Ectodermal cell (in vitro differentiated cells): ENCODE results near the gene RTN4RL1.

Source experiments
- H3K27ac ChIP-seq: 2 replicates; pipeline ENCODE4 v1.7.0; 2013; ENCODE audit warnings: mild to moderate bottlenecking, low read depth, low read length; ENCODE audit not compliant: insufficient read depth, poor library complexity, severe bottlenecking
- H3K27me3 ChIP-seq: 2 replicates; pipeline ENCODE4 v1.7.0; 2013; ENCODE audit warnings: mild to moderate bottlenecking, low read length; ENCODE audit not compliant: insufficient read depth, control insufficient read depth, poor library complexity, severe bottlenecking
- H3K36me3 ChIP-seq: one replicate; pipeline ENCODE4 v1.7.0; 2013; ENCODE audit warnings: low read length; ENCODE audit not compliant: control insufficient read depth, insufficient read depth
- H3K4me1 ChIP-seq: one replicate; pipeline ENCODE4 v1.7.0; 2013; ENCODE audit warnings: low read length; ENCODE audit not compliant: control insufficient read depth, insufficient read depth
- H3K4me3 ChIP-seq: 2 replicates; pipeline ENCODE4 v1.7.0; 2013; ENCODE audit warnings: low read depth, low read length, control low read depth; ENCODE audit not compliant: insufficient read depth
- H3K9me3 ChIP-seq: 2 replicates; pipeline ENCODE4 v1.7.0; 2013; ENCODE audit warnings: mild to moderate bottlenecking, low read length, moderate library complexity; ENCODE audit not compliant: control insufficient read depth
- WGBS, 2 experiments: methylation state at CpG; one replicate each; pipeline ENCODE4 v1.1.7; 2013; ENCODE audit warnings: missing lambda C conversion rate in 2 of 2; 5-methylcytosine and 5-hydroxymethylcytosine counted together

Gene RTN4RL1

GRCh38 chr17:1959871-1960544 lies 65.1 kb downstream of the RTN4RL1 start:
- Histone ChIP-seq H3K9me3 (no peaks in the 10 kb centered on the region), H3K27ac (no peak overlapping the region), H3K27me3 (no peaks in the 10 kb centered on the region), H3K4me3 (no peak overlapping the region), H3K36me3 (no peaks in the 10 kb centered on the region), H3K4me1 (peaks cover 11% of the 10 kb centered on the region)
- 73 to 75% methylated on average over 18 of the region's 18 CpGs for WGBS, 2 experiments

GRCh38 chr17:1958134-1958881 lies 66.8 kb downstream of the RTN4RL1 start:
- 89% methylated on average over 21 of the region's 21 CpGs for WGBS, 2 experiments
- Histone ChIP-seq H3K9me3 (no peaks in the 10 kb centered on the region), H3K27me3 (no peaks in the 10 kb centered on the region), H3K4me1 (peaks cover 11% of the 10 kb centered on the region), H3K4me3 (no peak overlapping the region), H3K36me3 (no peaks in the 10 kb centered on the region), H3K27ac (no peak overlapping the region)

GRCh38 chr17:1957037-1957436 lies 68.1 kb downstream of the RTN4RL1 start:
- H3K9me3 ChIP-seq: no peaks in the 10 kb centered on the region
- H3K36me3 ChIP-seq: no peaks in the 10 kb centered on the region
- H3K4me3 ChIP-seq: no peak overlapping the region
- no peaks in the 10 kb centered on the region for H3K27me3 ChIP-seq
- H3K4me1 ChIP-seq: peaks cover 11% of the 10 kb centered on the region
- 82 to 83% methylated on average over 6 of the region's 6 CpGs for WGBS, 2 experiments
- H3K27ac ChIP-seq: no peak overlapping the region

DNA sequence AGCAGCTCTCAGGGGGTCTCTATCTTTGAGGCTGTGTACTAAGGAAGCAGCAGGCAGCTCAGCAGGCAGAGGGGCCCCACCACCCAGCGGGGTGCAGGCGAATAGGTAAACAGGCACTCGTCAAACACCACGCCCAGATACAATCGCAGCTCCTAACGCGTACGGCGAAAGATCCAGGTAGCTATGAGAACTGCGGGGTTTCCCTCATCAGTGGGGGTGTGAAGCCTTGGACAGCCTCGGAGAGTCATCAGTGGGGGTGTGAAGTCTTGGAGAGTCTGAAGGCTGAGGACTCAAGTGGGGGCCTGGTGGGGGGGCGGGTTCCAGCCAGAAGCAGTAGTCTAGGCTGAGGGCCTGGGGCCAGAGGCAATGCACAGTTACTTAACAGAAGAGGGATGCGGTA lies 69.0 kb downstream of the RTN4RL1 start:
- no peak overlapping the region for H3K4me3 ChIP-seq
- 38 to 42% methylated on average over 13 of the region's 13 CpGs for WGBS, 2 experiments
- H3K27ac ChIP-seq: no peak overlapping the region
- peaks cover 11% of the 10 kb centered on the region for H3K4me1 ChIP-seq
- no peaks in the 10 kb centered on the region for H3K27me3 ChIP-seq
- no peaks in the 10 kb centered on the region for H3K9me3 ChIP-seq
- H3K36me3 ChIP-seq: no peaks in the 10 kb centered on the region

DNA sequence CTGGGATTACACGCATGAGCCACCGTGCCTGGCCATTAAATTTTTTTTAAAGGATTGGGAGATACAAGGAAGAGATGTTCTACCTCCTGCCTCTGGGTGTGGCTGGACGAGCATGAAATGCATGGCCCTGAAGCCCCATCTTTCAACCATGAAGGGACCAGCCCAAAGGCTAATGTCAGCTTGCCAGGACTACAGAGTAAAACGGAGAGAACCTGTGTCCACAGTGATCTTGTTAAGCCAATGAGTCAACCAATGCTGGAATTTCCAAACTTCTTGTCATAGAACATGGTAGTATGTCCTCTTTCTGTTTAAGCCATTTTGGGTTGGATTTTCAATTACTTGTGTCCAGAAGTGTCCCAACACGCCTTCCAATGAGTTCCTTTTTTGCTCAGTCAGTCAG lies 71.3 kb downstream of the RTN4RL1 start:
- Histone ChIP-seq H3K4me1 (no peaks in the 10 kb centered on the region), H3K27ac (no peak overlapping the region), H3K9me3 (no peaks in the 10 kb centered on the region), H3K27me3 (no peaks in the 10 kb centered on the region), H3K4me3 (no peak overlapping the region), H3K36me3 (no peaks in the 10 kb centered on the region)
- WGBS, 2 experiments: 85 to 91% methylated on average over 5 of the region's 5 CpGs

DNA sequence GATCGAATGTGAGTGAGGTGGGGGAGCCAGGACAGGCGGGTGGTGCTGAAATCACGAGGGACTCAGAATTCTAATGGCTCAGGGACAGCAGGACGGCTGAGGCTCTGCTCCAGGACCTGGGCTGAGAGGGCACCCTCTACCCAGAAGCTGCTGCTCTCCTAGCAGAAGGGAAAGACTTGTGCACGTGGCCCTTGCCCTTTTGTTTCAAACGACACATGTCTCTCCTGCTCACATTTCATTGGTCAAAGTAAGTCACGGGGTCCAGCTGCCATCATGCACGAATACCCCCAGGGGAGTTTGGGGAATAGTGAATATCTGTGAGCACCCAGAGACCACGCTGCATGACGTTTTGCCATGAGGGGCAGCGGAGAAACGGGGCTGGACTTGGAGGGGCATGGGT lies 73.2 kb downstream of the RTN4RL1 start:
- H3K9me3 ChIP-seq: no peaks in the 10 kb centered on the region
- H3K4me3 ChIP-seq: no peak overlapping the region
- no peaks in the 10 kb centered on the region for H3K27me3 ChIP-seq
- 78 to 80% methylated on average over 12 of the region's 12 CpGs for WGBS, 2 experiments
- H3K36me3 ChIP-seq: no peaks in the 10 kb centered on the region
- H3K4me1 ChIP-seq: peaks cover 16% of the 10 kb centered on the region
- H3K27ac ChIP-seq: no peak overlapping the region

- Histone ChIP-seq H3K36me3 (no peaks in the 10 kb centered on the region), H3K27ac (no peak overlapping the region), H3K27me3 (no peaks in the 10 kb centered on the region), H3K4me1 (peaks cover 29% of the 10 kb centered on the region), H3K4me3 (no peak overlapping the region), H3K9me3 (no peaks in the 10 kb centered on the region)
- WGBS, 2 experiments: 71% methylated on average over 5 of the region's 5 CpGs
These were observed 75.4 kb downstream of the RTN4RL1 start for GRCh38 chr17:1949754-1950153.

- H3K4me3 ChIP-seq: no peak overlapping the region
- H3K9me3 ChIP-seq: no peaks in the 10 kb centered on the region
- H3K27me3 ChIP-seq: no peaks in the 10 kb centered on the region
- H3K27ac ChIP-seq: no peak overlapping the region
- WGBS, 2 experiments: 92 to 94% methylated on average over 14 of the region's 14 CpGs
- H3K4me1 ChIP-seq: peaks cover 29% of the 10 kb centered on the region
- no peaks in the 10 kb centered on the region for H3K36me3 ChIP-seq
These were observed 76.7 kb downstream of the RTN4RL1 start for GRCh38 chr17:1948517-1948825.

DNA sequence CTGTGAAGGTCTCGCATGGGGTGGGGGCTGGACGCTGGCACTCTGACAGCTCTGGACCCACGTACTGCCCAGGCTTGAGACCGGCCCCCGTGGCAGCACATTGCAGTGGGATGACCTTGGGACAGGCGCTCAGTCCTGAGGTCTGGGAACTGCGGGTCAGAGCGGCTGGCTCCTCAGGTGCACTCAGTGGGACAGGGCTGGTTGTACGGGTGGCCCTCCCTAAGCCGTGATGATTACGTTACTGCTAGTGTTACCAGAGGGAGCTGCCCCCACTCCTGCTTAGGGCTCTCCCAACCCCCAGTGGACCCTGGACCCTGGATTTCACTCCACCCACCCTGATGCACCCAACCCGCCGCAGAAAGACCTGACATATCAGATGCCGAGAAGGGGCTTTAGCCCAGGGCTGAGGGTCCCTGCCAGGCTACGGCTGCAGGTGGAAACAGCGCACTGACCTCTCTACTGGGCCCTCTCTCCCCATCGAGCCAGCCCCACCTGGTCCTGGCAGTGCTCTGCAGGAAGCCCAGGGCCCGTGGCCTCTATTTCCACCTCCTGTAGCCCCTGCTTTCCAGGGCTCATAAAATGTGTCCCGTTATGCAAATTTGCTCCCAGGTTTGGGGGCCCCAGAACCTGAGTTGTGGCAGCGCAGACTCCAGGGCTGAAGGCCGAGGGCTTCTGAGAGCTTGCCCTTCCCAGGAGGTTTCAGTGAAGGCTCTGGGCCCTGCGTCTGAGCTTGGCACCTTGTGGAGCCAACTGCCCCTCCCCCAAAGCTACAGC lies 77.2 kb downstream of the RTN4RL1 start:
- Histone ChIP-seq H3K36me3 (no peaks in the 10 kb centered on the region), H3K27ac (no peak overlapping the region), H3K4me3 (no peak overlapping the region), H3K9me3 (no peaks in the 10 kb centered on the region), H3K4me1 (peaks cover 29% of the 10 kb centered on the region), H3K27me3 (no peaks in the 10 kb centered on the region)
- 88% methylated on average over 22 of the region's 22 CpGs for WGBS, 2 experiments

- 70 to 71% methylated on average over 22 of the region's 22 CpGs for WGBS, 2 experiments
- no peak overlapping the region for H3K27ac ChIP-seq
- H3K36me3 ChIP-seq: no peaks in the 10 kb centered on the region
- no peaks in the 10 kb centered on the region for H3K27me3 ChIP-seq
- no peak overlapping the region for H3K4me3 ChIP-seq
- peaks cover 29% of the 10 kb centered on the region for H3K4me1 ChIP-seq
- no peaks in the 10 kb centered on the region for H3K9me3 ChIP-seq
These were observed 77.8 kb downstream of the RTN4RL1 start for GRCh38 chr17:1947229-1947742.
